Loucy (cell line): ENCODE data around the gene GTF3C1.

Source experiments
- H2AFZ ChIP-seq: fragments of 200-600 bp; sonication (generic); 2 replicates; pipeline ENCODE4 v1.6.0; 2016; ENCODE audit warnings: antibody characterized with exemption, mild to moderate bottlenecking, low read length, moderate library complexity
- H3F3A ChIP-seq: fragments of 200-600 bp; 2 replicates; pipeline ENCODE4 v1.6.0; 2016; ENCODE audit warnings: antibody characterized with exemption, low read depth, mild to moderate bottlenecking
- H3K27me3 ChIP-seq: fragments of 200-600 bp; sonication (generic); 2 replicates; pipeline ENCODE4 v1.6.1; 2014; ENCODE audit warnings: low read length, mild to moderate bottlenecking; ENCODE audit not compliant: insufficient read depth, poor library complexity, severe bottlenecking
- H3K36me3 ChIP-seq: fragments of 200-600 bp; sonication (generic); 2 replicates; pipeline ENCODE4 v1.6.1; 2016; ENCODE audit warnings: low read length; ENCODE audit not compliant: insufficient read depth
- H3K4me1 ChIP-seq: fragments of 200-600 bp; sonication (generic); 2 replicates; pipeline ENCODE4 v1.5.1; 2014; ENCODE audit warnings: low read length, mild to moderate bottlenecking; ENCODE audit not compliant: insufficient read depth, poor library complexity, severe bottlenecking
- H3K4me2 ChIP-seq: fragments of 200-600 bp; sonication (generic); 2 replicates; pipeline ENCODE4 v1.6.0; 2014; ENCODE audit warnings: antibody characterized with exemption, low read length, low read depth, mild to moderate bottlenecking; ENCODE audit not compliant: poor library complexity, severe bottlenecking
- H3K4me3 ChIP-seq: fragments of 200-600 bp; sonication (generic); 2 replicates; pipeline ENCODE4 v1.5.1; 2014; ENCODE audit warnings: low read length, mild to moderate bottlenecking, mixed read lengths; ENCODE audit not compliant: poor library complexity, severe bottlenecking
- H3K79me2 ChIP-seq: fragments of 200-600 bp; sonication (generic); 2 replicates; pipeline ENCODE4 v1.6.1; 2014; ENCODE audit warnings: low read length; ENCODE audit not compliant: insufficient read depth
- H3K9ac ChIP-seq: fragments of 200-600 bp; sonication (generic); 2 replicates; pipeline ENCODE4 v1.6.0; 2014; ENCODE audit warnings: mild to moderate bottlenecking, low read depth, low read length, moderate library complexity; ENCODE audit not compliant: poor library complexity, severe bottlenecking
- H3K9me2 ChIP-seq: fragments of 200-600 bp; sonication (generic); replicated peaks from 2 replicates; pipeline ENCODE4 v1.6.1; 2016; ENCODE audit warnings: low read depth, low read length, mixed read lengths
- H3K9me3 ChIP-seq: fragments of 200-600 bp; sonication (generic); 2 replicates; pipeline ENCODE4 v1.6.1; 2014; ENCODE audit warnings: mild to moderate bottlenecking, antibody characterized with exemption, low read length, low read depth; ENCODE audit not compliant: insufficient read depth
- H4K20me1 ChIP-seq: fragments of 200-600 bp; sonication (generic); 2 replicates; pipeline ENCODE4 v1.6.0; 2014; ENCODE audit warnings: antibody characterized with exemption, low read length, mild to moderate bottlenecking; ENCODE audit not compliant: insufficient read depth, poor library complexity, severe bottlenecking
- CTCF ChIP-seq: fragments of 200-600 bp; sonication (generic); conservative IDR thresholded peaks from 2 replicates; pipeline ENCODE4 v1.5.1; 2014; ENCODE audit warnings: mild to moderate bottlenecking, antibody characterized with exemption, low read length
- EZH2phosphoT487 ChIP-seq: fragments of 200-600 bp; IDR thresholded peaks from 2 replicates; pipeline ENCODE4 v1.6.1; 2018; ENCODE audit warnings: antibody characterized with exemption, mild to moderate bottlenecking, moderate library complexity, borderline replicate concordance

Gene GTF3C1

GRCh38 chr16:27588057-27588456 is 38.3 kb upstream of the GTF3C1 start:
- H3K9ac ChIP-seq, result no peak overlapping the region
- H4K20me1 ChIP-seq, result no peaks in the 10 kb centered on the region
- no peaks in the 10 kb centered on the region for H3K4me1 ChIP-seq
- H3K36me3 ChIP-seq, result no peaks in the 10 kb centered on the region
- no peaks in the 10 kb centered on the region for H3K27me3 ChIP-seq
- no peaks in the 10 kb centered on the region for H3K79me2 ChIP-seq
- TF ChIP-seq CTCF (no peak), EZH2phosphoT487 (no peak)
- no peaks in the 10 kb centered on the region for H3F3A ChIP-seq
- no peak overlapping the region for H2AFZ ChIP-seq
- H3K4me2 ChIP-seq, result no peak overlapping the region
- no peaks in the 10 kb centered on the region for H3K9me2 ChIP-seq
- no peak overlapping the region for H3K4me3 ChIP-seq
- H3K9me3 ChIP-seq, result no peaks in the 10 kb centered on the region

GRCh38 chr16:27586711-27587110 is 37.0 kb upstream of the GTF3C1 start:
- Histone ChIP-seq H3K4me2 (no peak overlapping the region), H3K9ac (no peak overlapping the region), H3K4me1 (no peaks in the 10 kb centered on the region), H3K4me3 (no peak overlapping the region), H2AFZ (no peak overlapping the region), H3K9me3 (no peaks in the 10 kb centered on the region), H3K27me3 (no peaks in the 10 kb centered on the region), H3K79me2 (no peaks in the 10 kb centered on the region), H4K20me1 (no peaks in the 10 kb centered on the region), H3F3A (no peaks in the 10 kb centered on the region), H3K9me2 (no peaks in the 10 kb centered on the region), H3K36me3 (no peaks in the 10 kb centered on the region)
- TF ChIP-seq CTCF (no peak), EZH2phosphoT487 (no peak)

- Histone ChIP-seq H3K9me3 (no peaks in the 10 kb centered on the region), H3K27me3 (no peaks in the 10 kb centered on the region), H3K4me3 (no peak overlapping the region), H3K79me2 (no peaks in the 10 kb centered on the region), H4K20me1 (no peaks in the 10 kb centered on the region), H3K9me2 (no peaks in the 10 kb centered on the region), H3F3A (no peaks in the 10 kb centered on the region), H3K9ac (no peak overlapping the region), H2AFZ (no peak overlapping the region), H3K4me2 (no peak overlapping the region), H3K4me1 (no peaks in the 10 kb centered on the region), H3K36me3 (no peaks in the 10 kb centered on the region)
- no peak for TF ChIP-seq EZH2phosphoT487
- no peak for TF ChIP-seq CTCF
Observed at GRCh38 chr16:27585200-27585599, 35.5 kb upstream of the GTF3C1 start.
